IMR-90 (cell line): ENCODE results near the gene FAM83E. TPM values are rescaled to one million over a fixed set of nuclear protein-coding genes. Genes with fewer than 3 reads are reported as not detected.
A peak's percentile ranks its signal among the peaks of the same experiment; 100 is the strongest.

ENCODE experiments used
- ATAC-seq: fragments of 200-7000 bp; cut with Tn5 transposase; 2 replicates; pipeline ENCODE4 v1.9.1; 2020; ENCODE audit warnings: low read depth, mild to moderate bottlenecking, moderate library complexity
- BruUV-seq: library from RNA; stranded (reverse); fragments of 400-500 nt; replicated peaks from 2 replicates; lab custom pipeline; 2021; lab: Mats Ljungman, UMichigan
- CTCF ChIA-PET: fragments of 300-600 bp; formaldehyde crosslinking; extraction: SDS; loops from one replicate; lab custom pipeline; 2021; ENCODE audit warnings: antibody characterized with exemption; lab: Yijun Ruan, JAX
- POLR2A ChIA-PET: fragments of 300-600 bp; sonication (Branson Sonifier 250); formaldehyde crosslinking; loops from one replicate; lab custom pipeline; 2022; ENCODE audit warnings: antibody characterized with exemption; ENCODE audit not compliant: unreplicated experiment; lab: Charles Lee
- DNase-seq: peaks from one replicate; pipeline ENCODE4 v3.0.0; 2013
- H2AFZ ChIP-seq: replicated peaks from 2 replicates; pipeline ENCODE3; 2013; ENCODE audit warnings: low read length, mild to moderate bottlenecking; ENCODE audit not compliant: poor library complexity
- H2AK5ac ChIP-seq: 2 replicates; pipeline ENCODE4 v1.6.1; 2013; ENCODE audit warnings: low read depth, low read length, inconsistent platforms
- H2AK9ac ChIP-seq: replicated peaks from 2 replicates; pipeline ENCODE3; 2013; ENCODE audit warnings: mild to moderate bottlenecking, low read depth, low read length, moderate library complexity; ENCODE audit not compliant: poor library complexity
- H2BK120ac ChIP-seq: 2 replicates; pipeline ENCODE4 v1.6.1; 2013; ENCODE audit warnings: low read depth, low read length, inconsistent platforms
- H2BK15ac ChIP-seq: 3 replicates; pipeline ENCODE4 v1.6.1; 2013; ENCODE audit warnings: low read depth, low read length, inconsistent platforms
- H2BK20ac ChIP-seq: 2 replicates; pipeline ENCODE4 v1.6.1; 2013; ENCODE audit warnings: low read depth, mild to moderate bottlenecking, inconsistent platforms, low read length, moderate library complexity
- H2BK5ac ChIP-seq: 2 replicates; pipeline ENCODE4 v1.6.1; 2013; ENCODE audit warnings: mild to moderate bottlenecking, low read depth, low read length, inconsistent platforms; ENCODE audit not compliant: poor library complexity, severe bottlenecking
- H3K14ac ChIP-seq: replicated peaks from 2 replicates; pipeline ENCODE4 v1.6.1; 2013; ENCODE audit warnings: low read depth, low read length, inconsistent platforms
- H3K18ac ChIP-seq: 2 replicates; pipeline ENCODE4 v1.6.1; 2013; ENCODE audit warnings: low read depth, low read length, control low read depth
- H3K23ac ChIP-seq: 2 replicates; pipeline ENCODE4 v1.6.1; 2013; ENCODE audit warnings: low read depth, low read length, inconsistent platforms
- H3K27ac ChIP-seq: 2 replicates; pipeline ENCODE4 v1.5.1; 2013; ENCODE audit warnings: mild to moderate bottlenecking, control low read depth, low read length; ENCODE audit not compliant: insufficient read depth
- H3K27me3 ChIP-seq: 2 replicates; pipeline ENCODE4 v1.6.1; 2013; ENCODE audit warnings: low read length; ENCODE audit not compliant: control insufficient read depth, insufficient read depth
- H3K36me3 ChIP-seq: 2 replicates; pipeline ENCODE4 v1.6.1; 2013; ENCODE audit warnings: low read length, mixed read lengths; ENCODE audit not compliant: control insufficient read depth, insufficient read depth
- H3K4ac ChIP-seq: 2 replicates; pipeline ENCODE4 v1.6.1; 2013; ENCODE audit warnings: low read depth, low read length, inconsistent platforms
- H3K4me1 ChIP-seq: 2 replicates; pipeline ENCODE4 v1.6.1; 2013; ENCODE audit warnings: low read length, mixed read lengths; ENCODE audit not compliant: control insufficient read depth, insufficient read depth
- H3K4me2 ChIP-seq: 2 replicates; pipeline ENCODE4 v1.6.1; 2013; ENCODE audit warnings: low read depth, mild to moderate bottlenecking, control low read depth, low read length, moderate library complexity
- H3K4me3 ChIP-seq: 2 replicates; pipeline ENCODE4 v1.5.1; 2013; ENCODE audit warnings: low read depth, mild to moderate bottlenecking, control low read depth, low read length, moderate library complexity; ENCODE audit not compliant: insufficient read depth
- H3K56ac ChIP-seq: 2 replicates; pipeline ENCODE4 v1.6.1; 2013; ENCODE audit warnings: low read length, inconsistent platforms; ENCODE audit not compliant: insufficient read depth; ENCODE audit errors: extremely low read depth
- H3K79me1 ChIP-seq, 2 experiments: 2 replicates each; pipeline ENCODE4 v1.6.1; 2013; ENCODE audit warnings: low read length in 2 of 2, inconsistent platforms in 1 of 2, low read depth in 1 of 2
- H3K9ac ChIP-seq: 2 replicates; pipeline ENCODE4 v1.6.1; 2013; ENCODE audit warnings: low read depth, low read length, control low read depth
- H3K9me1 ChIP-seq: 2 replicates; pipeline ENCODE4 v1.6.1; 2013; ENCODE audit warnings: low read length, inconsistent platforms; ENCODE audit not compliant: insufficient read depth
- H3K9me3 ChIP-seq: 2 replicates; pipeline ENCODE4 v1.6.1; 2013; ENCODE audit warnings: low read length; ENCODE audit not compliant: control insufficient read depth, insufficient read depth
- H4K20me1 ChIP-seq: 2 replicates; pipeline ENCODE4 v1.6.1; 2013; ENCODE audit warnings: low read length, inconsistent platforms; ENCODE audit not compliant: insufficient read depth
- H4K5ac ChIP-seq: 2 replicates; pipeline ENCODE4 v1.6.1; 2013; ENCODE audit warnings: mild to moderate bottlenecking, low read depth, low read length, control low read depth
- H4K8ac ChIP-seq, 2 experiments: 2 replicates each; pipeline ENCODE4 v1.6.1; 2013; ENCODE audit warnings: low read depth in 2 of 2, low read length in 2 of 2, control low read depth in 1 of 2, inconsistent platforms in 1 of 2
- H4K91ac ChIP-seq: 2 replicates; pipeline ENCODE4 v1.6.1; 2013; ENCODE audit warnings: low read depth, low read length, inconsistent platforms; ENCODE audit not compliant: insufficient read depth
- CEBPB ChIP-seq: IDR thresholded peaks from 2 replicates; pipeline ENCODE4 v1.6.1; 2012; ENCODE audit warnings: low read depth, low read length, improper control_type of control experiment
- FOS ChIP-seq: fragments of 150-350 bp; IDR thresholded peaks from 2 replicates; pipeline ENCODE4 v1.6.1; 2016; ENCODE audit warnings: low read depth, low read length
- NFE2L2 ChIP-seq: fragments of 150-350 bp; IDR thresholded peaks from 2 replicates; pipeline ENCODE4 v1.6.1; 2016; ENCODE audit warnings: low read depth, mild to moderate bottlenecking, low read length
- POLR2A ChIP-seq: IDR thresholded peaks from 2 replicates; pipeline ENCODE4 v1.6.1; 2012; ENCODE audit warnings: mild to moderate bottlenecking, low read depth, low read length
- RFX5 ChIP-seq: IDR thresholded peaks from 2 replicates; pipeline ENCODE4 v1.8.0; 2012; ENCODE audit warnings: low read depth, mild to moderate bottlenecking, low read length, moderate library complexity
- USF2 ChIP-seq: fragments of 150-350 bp; IDR thresholded peaks from 2 replicates; pipeline ENCODE4 v1.6.1; 2017; ENCODE audit warnings: mild to moderate bottlenecking, antibody characterized with exemption, low read length, low read depth
- WGBS, 2 experiments: methylation state at CpG; one replicate each; pipeline versions ENCODE4 v1.1.5 to v1.1.7; 2013; ENCODE audit warnings: missing lambda C conversion rate in 2 of 2; ENCODE audit not compliant: insufficient read length in 1 of 2; ENCODE audit errors: extremely low coverage in 2 of 2; 5-methylcytosine and 5-hydroxymethylcytosine counted together
- dilution Hi-C: fragments of 300-500 bp; cut with HindIII; formaldehyde crosslinking; loops from one replicate; pipeline ENCODE4 v1.14.3; 2018; ENCODE audit warnings: low sequenced_read_pairs; ENCODE audit not compliant: unreplicated experiment
- in situ Hi-C: fragments of 300-500 bp; cut with MboI; formaldehyde crosslinking; loops from 3 replicates; pipeline ENCODE4 v1.14.3; 2019; ENCODE audit warnings: low sequenced_read_pairs, inconsistent platforms, mixed read lengths
- intact Hi-C: fragments of 100-400 bp; cut with micrococcal nuclease; formaldehyde crosslinking; loops from 2 replicates; pipeline ENCODE4 v1.10.0; 2022
- polyA plus RNA-seq, 3 experiments: library from polyadenylated mRNA; depleted of rRNA; stranded (reverse); fragments of >200 nt; gene quantifications; 2 replicates each; pipeline ENCODE4 v1.2.3, GENCODE V29; 2012; ENCODE audit warnings: low replicate concordance in 1 of 3
- total RNA-seq: library from RNA; depleted of rRNA; stranded (reverse); fragments of >200 nt; gene quantifications from 2 replicates; pipeline ENCODE4 v1.2.3, GENCODE V29; 2012
- TF ChIP-seq, protein P1 (sequence below): fragments of 150-350 bp; IDR thresholded peaks from 2 replicates; pipeline ENCODE4 v1.6.1; 2016; ENCODE audit warnings: low read depth, mild to moderate bottlenecking, low read length, moderate library complexity, borderline replicate concordance

FAM83E gene
- total and polyA plus RNA-seq, 2 of the 4 experiments (the other 2 are of a cell fraction): 0.05 to 0.36 TPM

GRCh38 chr19:48613852-48614435 lies 932 bp downstream of the FAM83E start:
- peaks cover 8 to 36% of the 10 kb centered on the region in 2 experiments; a peak in 3 of 4 replicates for H3K79me1 ChIP-seq
- no peak overlapping the region for H3K14ac ChIP-seq
- in situ Hi-C loops (no loop called here), intact Hi-C loops (no loop called here), dilution Hi-C loops (no loop called here)
- no TSS peak for BruUV-seq
- no peak overlapping the region for H3K4me3 ChIP-seq
- H3K36me3 ChIP-seq: peaks cover 28% of the 10 kb centered on the region
- WGBS, 2 experiments: 68% methylated on average over 11 of the region's 13 CpGs; no CpG with 5 or more reads in 1 of the 2 experiments
- H3K56ac ChIP-seq: no peak overlapping the region
- no peaks in the 10 kb centered on the region for H3K9me1 ChIP-seq
- H2BK120ac ChIP-seq: no peak overlapping the region
- peaks cover 53% of the 10 kb centered on the region for H4K20me1 ChIP-seq
- no peak overlapping the region for H2BK20ac ChIP-seq
- H3K4me1 ChIP-seq: peaks cover 8% of the 10 kb centered on the region
- TF ChIP-seq, protein P1, sequence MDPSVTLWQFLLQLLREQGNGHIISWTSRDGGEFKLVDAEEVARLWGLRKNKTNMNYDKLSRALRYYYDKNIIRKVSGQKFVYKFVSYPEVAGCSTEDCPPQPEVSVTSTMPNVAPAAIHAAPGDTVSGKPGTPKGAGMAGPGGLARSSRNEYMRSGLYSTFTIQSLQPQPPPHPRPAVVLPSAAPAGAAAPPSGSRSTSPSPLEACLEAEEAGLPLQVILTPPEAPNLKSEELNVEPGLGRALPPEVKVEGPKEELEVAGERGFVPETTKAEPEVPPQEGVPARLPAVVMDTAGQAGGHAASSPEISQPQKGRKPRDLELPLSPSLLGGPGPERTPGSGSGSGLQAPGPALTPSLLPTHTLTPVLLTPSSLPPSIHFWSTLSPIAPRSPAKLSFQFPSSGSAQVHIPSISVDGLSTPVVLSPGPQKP: no peak
- TF ChIP-seq RFX5 (no peak), USF2 (no peak), FOS (no peak), NFE2L2 (no peak), CEBPB (no peak), POLR2A (peak; percentile 53; the same call in 1 of the 2 replicates)
- DNase-seq (no peak), ATAC-seq (peak; percentile 2; the same call in 1 of the 2 replicates)
- no peak overlapping the region for H3K18ac ChIP-seq
- H3K4ac ChIP-seq: no peak overlapping the region
- no peak overlapping the region for H3K4me2 ChIP-seq
- ChIA-PET POLR2A (no interaction called here), CTCF (no interaction called here)
- H4K5ac ChIP-seq: no peak overlapping the region
- no peak overlapping the region for H4K91ac ChIP-seq
- no peak overlapping the region for H2AFZ ChIP-seq
- no peak overlapping the region for H3K27ac ChIP-seq
- H2AK5ac ChIP-seq: no peak overlapping the region
- H2BK5ac ChIP-seq: no peak overlapping the region
- no peak overlapping the region for H3K23ac ChIP-seq
- H3K9me3 ChIP-seq: no peaks in the 10 kb centered on the region
- H4K8ac ChIP-seq: no peak overlapping the region; a peak in 1 of 4 replicates
- H2AK9ac ChIP-seq: no peak overlapping the region
- no peaks in the 10 kb centered on the region for H3K27me3 ChIP-seq
- H2BK15ac ChIP-seq: no peak overlapping the region
- no peak overlapping the region for H3K9ac ChIP-seq
